ENCODE data around the gene CLCN7. TPM values are rescaled to one million over a fixed set of nuclear protein-coding genes. Genes with fewer than 3 reads are reported as not detected.

Gene CLCN7
- total RNA-seq, 6 experiments from 2014 or later: 47.5 to 62.6 (median 51.3) TPM

DNA sequence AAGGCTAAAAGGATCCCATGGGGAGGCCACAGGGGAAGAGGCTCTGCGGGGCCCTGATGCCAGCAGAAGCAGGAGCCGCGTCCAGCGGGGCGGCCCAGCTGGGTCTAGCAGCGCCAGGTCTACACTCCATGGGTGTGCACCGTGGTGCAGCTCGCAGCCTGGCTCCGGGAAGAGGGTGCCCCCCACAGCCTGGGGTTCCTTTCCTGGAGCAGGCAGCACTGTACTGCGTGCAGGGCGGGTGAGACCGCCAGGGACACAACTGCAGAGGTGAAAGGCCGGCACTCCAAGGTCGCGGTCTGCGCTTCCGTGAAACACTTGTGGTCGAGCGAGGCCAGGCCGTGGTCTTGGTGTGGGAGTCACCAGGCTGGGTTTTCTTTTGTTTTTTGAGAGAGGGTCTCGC lies 24.0 kb downstream of the CLCN7 start:
- no peak for DNase-seq
- Mint-ChIP-seq H3K9me3 (no peaks in the 10 kb centered on the region), H3K36me3 (ENCODE audit: low read depth) (peaks cover 5% of the 10 kb centered on the region; the same call in 1 of the 2 replicates), H3K27ac (no peak overlapping the region), H3K27me3 (ENCODE audit: insufficient read depth) (peaks cover 1% of the 10 kb centered on the region; the same call in 1 of the 2 replicates), H3K4me3 (no peak overlapping the region), H3K4me1 (ENCODE audit: low read depth) (no peaks in the 10 kb centered on the region)
- TF ChIP-seq, protein P1, sequence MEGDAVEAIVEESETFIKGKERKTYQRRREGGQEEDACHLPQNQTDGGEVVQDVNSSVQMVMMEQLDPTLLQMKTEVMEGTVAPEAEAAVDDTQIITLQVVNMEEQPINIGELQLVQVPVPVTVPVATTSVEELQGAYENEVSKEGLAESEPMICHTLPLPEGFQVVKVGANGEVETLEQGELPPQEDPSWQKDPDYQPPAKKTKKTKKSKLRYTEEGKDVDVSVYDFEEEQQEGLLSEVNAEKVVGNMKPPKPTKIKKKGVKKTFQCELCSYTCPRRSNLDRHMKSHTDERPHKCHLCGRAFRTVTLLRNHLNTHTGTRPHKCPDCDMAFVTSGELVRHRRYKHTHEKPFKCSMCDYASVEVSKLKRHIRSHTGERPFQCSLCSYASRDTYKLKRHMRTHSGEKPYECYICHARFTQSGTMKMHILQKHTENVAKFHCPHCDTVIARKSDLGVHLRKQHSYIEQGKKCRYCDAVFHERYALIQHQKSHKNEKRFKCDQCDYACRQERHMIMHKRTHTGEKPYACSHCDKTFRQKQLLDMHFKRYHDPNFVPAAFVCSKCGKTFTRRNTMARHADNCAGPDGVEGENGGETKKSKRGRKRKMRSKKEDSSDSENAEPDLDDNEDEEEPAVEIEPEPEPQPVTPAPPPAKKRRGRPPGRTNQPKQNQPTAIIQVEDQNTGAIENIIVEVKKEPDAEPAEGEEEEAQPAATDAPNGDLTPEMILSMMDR (IDR thresholded peaks at IDR 0.05): no peak

DNA sequence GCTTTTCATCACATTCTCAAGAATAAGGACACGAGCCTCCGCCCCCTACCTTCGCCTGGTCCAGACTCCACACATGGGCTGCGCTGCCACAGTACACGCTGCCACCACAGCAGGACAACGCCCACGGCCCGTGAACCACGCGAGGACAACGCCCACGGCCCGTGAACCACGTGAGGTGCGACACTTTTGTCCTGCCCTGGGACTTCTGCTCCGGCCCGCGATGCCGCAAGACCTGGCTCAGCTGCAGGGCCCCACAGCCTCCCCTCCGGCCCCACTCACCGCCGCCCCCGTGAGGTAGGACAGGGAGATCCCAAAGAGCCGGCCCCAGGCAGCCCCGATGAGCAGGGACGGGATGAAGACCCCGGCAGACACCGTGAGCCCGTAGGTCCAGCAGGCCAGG lies 24.6 kb downstream of the CLCN7 start:
- H3K36me3 Mint-ChIP-seq (ENCODE audit: low read depth): peaks cover 5% of the 10 kb centered on the region; the same call in 1 of the 2 replicates
- H3K27me3 Mint-ChIP-seq (ENCODE audit: insufficient read depth): peaks cover 1% of the 10 kb centered on the region; the same call in 1 of the 2 replicates
- TF ChIP-seq, protein P1 (IDR thresholded peaks at IDR 0.05): no peak
- H3K27ac Mint-ChIP-seq: no peak overlapping the region
- H3K4me3 Mint-ChIP-seq: no peak overlapping the region
- no peak for DNase-seq
- H3K9me3 Mint-ChIP-seq: no peaks in the 10 kb centered on the region
- no peaks in the 10 kb centered on the region for H3K4me1 Mint-ChIP-seq (ENCODE audit: low read depth)

DNA sequence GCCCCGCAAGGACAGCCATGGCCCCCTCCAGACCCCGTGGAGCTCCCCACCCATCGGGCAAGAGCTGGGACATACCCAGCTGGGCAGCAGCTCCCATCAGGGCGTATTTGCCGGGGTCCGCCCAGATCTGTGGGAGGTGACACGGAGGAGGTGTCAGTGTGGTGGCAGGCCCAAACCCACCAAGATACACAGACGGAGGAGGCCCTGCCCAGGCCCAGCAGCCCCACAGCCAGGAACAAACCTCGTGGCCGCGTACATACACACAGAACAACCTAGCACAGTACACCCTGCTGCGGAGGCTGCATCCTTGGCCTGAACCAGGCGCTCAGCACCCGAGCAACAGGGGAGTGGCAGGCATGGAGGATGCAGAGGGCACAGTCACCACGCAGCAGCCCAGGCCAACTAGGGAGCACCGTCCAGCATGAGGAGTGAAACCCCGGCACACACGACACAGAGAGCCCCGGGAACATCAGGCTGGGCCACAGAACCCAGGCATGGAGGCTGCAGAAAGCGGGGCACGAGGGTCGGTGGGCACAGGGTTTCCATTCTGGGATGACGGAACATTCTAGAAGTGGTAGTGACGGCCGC lies 25.5 kb downstream of the CLCN7 start:
- no peaks in the 10 kb centered on the region for H3K9me3 Mint-ChIP-seq
- DNase-seq: no peak
- no peak overlapping the region for H3K27ac Mint-ChIP-seq
- peaks cover 1% of the 10 kb centered on the region; the same call in 1 of the 2 replicates for H3K27me3 Mint-ChIP-seq (ENCODE audit: insufficient read depth)
- H3K36me3 Mint-ChIP-seq (ENCODE audit: low read depth): peaks cover 5% of the 10 kb centered on the region; the same call in 1 of the 2 replicates
- TF ChIP-seq, protein P1 (IDR thresholded peaks at IDR 0.05): no peak
- no peak overlapping the region for H3K4me3 Mint-ChIP-seq
- no peaks in the 10 kb centered on the region for H3K4me1 Mint-ChIP-seq (ENCODE audit: low read depth)

DNA sequence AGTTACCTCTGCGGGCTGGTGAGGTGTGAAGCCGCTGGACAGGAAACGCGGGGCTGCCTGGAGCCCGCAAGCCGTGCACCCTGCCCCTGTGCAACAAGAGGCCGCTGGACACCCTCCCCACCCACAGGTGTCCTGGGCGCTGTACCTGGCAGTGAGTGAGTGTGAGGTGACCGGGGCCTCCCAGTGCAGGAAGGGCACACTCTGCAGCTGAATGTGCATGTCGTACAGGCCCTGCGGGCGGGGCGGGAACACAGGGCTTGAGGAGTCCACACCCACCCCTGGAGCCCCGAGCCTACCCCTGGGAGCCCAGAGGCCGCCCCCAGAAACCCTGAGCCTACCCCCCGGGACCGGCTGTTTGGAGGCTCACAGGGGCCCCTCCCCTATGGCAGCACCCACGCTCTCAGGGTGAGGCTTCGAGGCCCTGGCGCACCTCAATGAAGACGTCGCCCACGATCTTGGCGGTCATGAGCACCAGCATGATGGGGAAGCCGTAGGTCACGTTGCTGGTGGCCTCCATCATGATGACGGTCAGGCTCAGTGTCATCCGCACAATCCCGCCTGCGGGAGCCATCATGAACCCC lies 26.2 kb downstream of the CLCN7 start:
- peaks cover 1% of the 10 kb centered on the region; the same call in 1 of the 2 replicates for H3K27me3 Mint-ChIP-seq (ENCODE audit: insufficient read depth)
- TF ChIP-seq, protein P1 (IDR thresholded peaks at IDR 0.05): no peak

DNA sequence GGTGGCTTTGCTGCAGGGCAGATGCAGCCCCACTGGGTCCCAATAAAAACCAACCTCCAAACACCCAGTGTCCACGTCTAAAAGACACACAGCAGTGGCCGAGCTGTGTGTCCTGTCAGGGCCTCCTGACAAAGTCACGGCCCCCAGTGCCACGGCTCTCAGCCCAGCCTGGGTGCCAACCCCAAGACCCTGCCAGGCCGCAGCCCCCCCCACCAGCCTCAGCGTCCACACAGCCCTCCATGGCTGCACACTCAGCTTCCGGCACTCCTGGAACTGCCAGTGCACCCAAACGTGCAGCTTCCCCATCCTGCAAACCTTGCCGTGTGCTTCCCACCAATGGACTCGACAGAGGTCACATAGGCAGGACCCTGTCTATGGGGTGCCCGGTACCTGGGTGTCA lies 26.9 kb downstream of the CLCN7 start:
- Mint-ChIP-seq H3K4me1 (ENCODE audit: low read depth) (no peaks in the 10 kb centered on the region), H3K4me3 (no peak overlapping the region)

More for the DNA sequence above, 26.2 kb downstream of the CLCN7 start:
- no peak overlapping the region for H3K27ac Mint-ChIP-seq
- H3K4me3 Mint-ChIP-seq: no peak overlapping the region
- no peaks in the 10 kb centered on the region for H3K4me1 Mint-ChIP-seq (ENCODE audit: low read depth)
- H3K36me3 Mint-ChIP-seq (ENCODE audit: low read depth): peaks cover 5% of the 10 kb centered on the region; the same call in 1 of the 2 replicates
- H3K9me3 Mint-ChIP-seq: no peaks in the 10 kb centered on the region
- no peak for DNase-seq

More for the DNA sequence above, 26.9 kb downstream of the CLCN7 start:
- H3K36me3 Mint-ChIP-seq (ENCODE audit: low read depth): peaks cover 5% of the 10 kb centered on the region; the same call in 1 of the 2 replicates
- no peak for DNase-seq
- H3K27me3 Mint-ChIP-seq (ENCODE audit: insufficient read depth): peaks cover 1% of the 10 kb centered on the region; the same call in 1 of the 2 replicates
- H3K9me3 Mint-ChIP-seq: no peaks in the 10 kb centered on the region
- no peak overlapping the region for H3K27ac Mint-ChIP-seq
- TF ChIP-seq, protein P1 (IDR thresholded peaks at IDR 0.05): no peak

Measured in HFFc6 (cell line).